Endothelial cell of umbilical vein (primary cell): Measurements from ENCODE around the gene CEP85L. TPM values are rescaled to one million over a fixed set of nuclear protein-coding genes. Genes with fewer than 3 reads are reported as not detected.

Experiments
- BruUV-seq: library from RNA; stranded (reverse); fragments of 400-500 nt; replicated peaks from 2 replicates; lab custom pipeline; 2021; lab: Mats Ljungman, UMichigan
- CTCF ChIA-PET: fragments of 300-600, 350-600 bp; sonication (Branson Sonifier 250); formaldehyde crosslinking; loops from one replicate; lab custom pipeline; 2021; ENCODE audit warnings: antibody characterized with exemption, inconsistent platforms; lab: Charles Lee
- POLR2A ChIA-PET: fragments of 300-600, 350-600 bp; sonication (Branson Sonifier 250); formaldehyde crosslinking; loops from one replicate; lab custom pipeline; 2021; ENCODE audit warnings: antibody characterized with exemption, inconsistent platforms; lab: Charles Lee
- DNase-seq: peaks from one replicate; pipeline ENCODE4 v3.0.0-alpha.2; 2011; ENCODE audit warnings: low read depth, low spot score
- FAIRE-seq: peaks from 2 replicates; lab custom pipeline; 2011; peaks lifted over from hg19 to GRCh38; lab: Jason Lieb, UNC
- H2AFZ ChIP-seq: 2 replicates; pipeline ENCODE4 v1.6.0; 2012; ENCODE audit warnings: low read depth, low read length, control low read depth, inconsistent platforms
- H3K27ac ChIP-seq: 2 replicates; pipeline ENCODE4 v1.5.1; 2011; ENCODE audit warnings: low read depth, mild to moderate bottlenecking, control low read depth, low read length, moderate library complexity; ENCODE audit not compliant: insufficient read depth
- H3K27me3 ChIP-seq, 2 experiments: 2 replicates each; pipeline versions ENCODE4 v1.6.0 to v1.6.1; 2011; ENCODE audit warnings: low read length in 2 of 2, mixed read lengths in 1 of 2; ENCODE audit not compliant: control insufficient read depth in 2 of 2, insufficient read depth in 2 of 2
- H3K36me3 ChIP-seq, 2 experiments: 2 replicates in 1 of 2; 3 replicates in 1 of 2; pipeline ENCODE4 v1.5.1; 2011; ENCODE audit warnings: low read length in 2 of 2, mild to moderate bottlenecking in 1 of 2, moderate library complexity in 1 of 2; ENCODE audit not compliant: control insufficient read depth in 2 of 2, insufficient read depth in 2 of 2; ENCODE audit errors: extremely low read depth in 1 of 2
- H3K4me1 ChIP-seq: 3 replicates; pipeline ENCODE4 v1.5.1; 2011; ENCODE audit warnings: mild to moderate bottlenecking, low read length; ENCODE audit not compliant: control insufficient read depth, insufficient read depth; ENCODE audit errors: extremely low read depth
- H3K4me2 ChIP-seq: 2 replicates; pipeline ENCODE4 v1.6.1; 2011; ENCODE audit warnings: low read length, control low read depth, mixed read lengths; ENCODE audit not compliant: insufficient read depth
- H3K4me3 ChIP-seq, 3 experiments: fragments of 200-600 bp in 1 of 3; sonication (generic), shearing (Covaris generic) in 1 of 3; replicated peaks in 1 of 3; 2 replicates each; pipeline ENCODE4 v1.5.1; 2011 to 2016; ENCODE audit warnings: control low read depth in 3 of 3, low read length in 3 of 3, mild to moderate bottlenecking in 2 of 3, inconsistent platforms in 1 of 3, low read depth in 1 of 3, moderate library complexity in 1 of 3; ENCODE audit not compliant: insufficient read depth in 1 of 3
- H3K79me2 ChIP-seq: 2 replicates; pipeline ENCODE4 v1.6.0; 2012; ENCODE audit warnings: low read length, inconsistent platforms; ENCODE audit not compliant: control insufficient read depth, insufficient read depth
- H3K9ac ChIP-seq: replicated peaks from 2 replicates; pipeline ENCODE3; 2011; ENCODE audit warnings: low read length, control low read depth; ENCODE audit not compliant: insufficient read depth; ENCODE audit errors: extremely low read depth
- H3K9me1 ChIP-seq: replicated peaks from 3 replicates; pipeline ENCODE4 v1.6.0; 2011; ENCODE audit warnings: mild to moderate bottlenecking, low read length; ENCODE audit not compliant: control insufficient read depth, insufficient read depth; ENCODE audit errors: extremely low read depth
- H3K9me3 ChIP-seq: replicated peaks from 2 replicates; pipeline ENCODE4 v1.5.1; 2012; ENCODE audit warnings: low read length, inconsistent platforms; ENCODE audit not compliant: control insufficient read depth, insufficient read depth
- H4K20me1 ChIP-seq: replicated peaks from 2 replicates; pipeline ENCODE3; 2011; ENCODE audit warnings: mild to moderate bottlenecking, low read length; ENCODE audit not compliant: control insufficient read depth, insufficient read depth; ENCODE audit errors: extremely low read depth
- EZH2 ChIP-seq: IDR thresholded peaks from 2 replicates; pipeline ENCODE4 v1.6.1; 2012; ENCODE audit warnings: borderline replicate concordance, low read depth, mild to moderate bottlenecking, moderate library complexity, low read length, inconsistent platforms; ENCODE audit not compliant: severe bottlenecking
- FOS ChIP-seq: IDR thresholded peaks from 2 replicates; pipeline ENCODE4 v1.6.1; 2011; ENCODE audit warnings: mild to moderate bottlenecking, low read length, moderate library complexity, borderline replicate concordance; ENCODE audit not compliant: insufficient read depth
- GATA2 ChIP-seq: IDR thresholded peaks from 2 replicates; pipeline ENCODE4 v1.7.0; 2011; ENCODE audit warnings: low read depth, mild to moderate bottlenecking, moderate library complexity, mixed read lengths, low read length; ENCODE audit not compliant: insufficient read length, insufficient read depth
- JUN ChIP-seq: IDR thresholded peaks from 2 replicates; pipeline ENCODE4 v1.6.1; 2011; ENCODE audit warnings: borderline replicate concordance, low read depth; ENCODE audit not compliant: insufficient read length, insufficient read depth
- MYC ChIP-seq: IDR thresholded peaks from one replicate; pipeline ENCODE4 v1.6.1; 2011; ENCODE audit warnings: mild to moderate bottlenecking, low read depth, low read length
- POLR2A ChIP-seq: IDR thresholded peaks from 2 replicates; pipeline ENCODE4 v1.6.1; 2012; ENCODE audit warnings: low read depth, mild to moderate bottlenecking, control low read depth, low read length
- POLR2AphosphoS5 ChIP-seq: IDR thresholded peaks from 2 replicates; pipeline ENCODE4 v1.6.1; 2012; ENCODE audit warnings: low read depth, mild to moderate bottlenecking, control low read depth, low read length, moderate library complexity; ENCODE audit not compliant: insufficient read depth
- dilution Hi-C: fragments of 300-500 bp; cut with MboI; formaldehyde crosslinking; loops from one replicate; pipeline ENCODE4 v1.15.0; 2019; ENCODE audit warnings: low sequenced_read_pairs; ENCODE audit not compliant: extremely low pct_ligation_motif_present
- intact Hi-C: fragments of 100-400 bp; cut with micrococcal nuclease; formaldehyde crosslinking; loops from one replicate; pipeline ENCODE4 v1.10.0; 2022
- polyA plus RNA-seq, 4 experiments: library from polyadenylated mRNA; depleted of rRNA in 3 of 4; stranded (reverse) in 3 of 4; unstranded in 1 of 4; fragments of >200 nt; gene quantifications; 2 replicates each; pipeline versions ENCODE4 v1.2.1 to v1.2.3, GENCODE V29; 2011 to 2012; ENCODE audit warnings: missing spikeins in 1 of 4
- total RNA-seq: library from RNA; stranded (reverse); gene quantifications from 2 replicates; pipeline ENCODE4 v1.2.3, GENCODE V29; 2021
- TF ChIP-seq, protein P1 (sequence below), 2 donors: IDR thresholded peaks; 1 replicate in 1 of 2; 2 replicates in 1 of 2; pipeline ENCODE4 v1.5.1; 2011; ENCODE audit warnings: low read length in 2 of 2, mild to moderate bottlenecking in 2 of 2, moderate library complexity in 2 of 2, control low read depth in 1 of 2, inconsistent platforms in 1 of 2, low read depth in 1 of 2; ENCODE audit not compliant: insufficient read depth in 1 of 2; ENCODE audit errors: extremely low read depth in 1 of 2
- TF ChIP-seq, protein P2 (sequence below): IDR thresholded peaks from 2 replicates; pipeline ENCODE4 v1.6.1; 2011; ENCODE audit not compliant: insufficient read depth, insufficient read length

The CEP85L gene
- total and polyA plus RNA-seq, 2 donors (not counting 3 experiments of a cell fraction or from before 2014, with no cell fraction given) = 1.8 to 9.2 TPM

DNA sequence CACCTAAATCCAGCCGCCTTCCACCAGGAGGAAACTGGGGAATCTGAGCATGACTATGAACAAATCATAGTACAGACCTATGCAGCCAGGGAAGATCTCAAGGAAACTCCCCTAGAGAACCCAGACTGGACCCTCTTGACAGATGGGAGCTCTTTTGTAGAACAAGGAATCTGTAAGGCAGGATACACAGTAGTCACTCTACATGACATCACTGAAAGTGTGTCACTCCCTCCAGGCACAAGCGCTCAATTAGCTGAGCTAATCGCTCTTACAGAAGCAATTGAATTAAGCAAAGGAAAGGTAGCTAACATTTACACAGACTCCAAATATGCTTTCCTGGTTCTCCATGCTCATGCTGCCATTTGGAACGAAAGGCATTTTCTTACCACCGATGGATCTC lies 66.5 kb downstream of the CEP85L start:
- dilution Hi-C loops = no loop called here

More for the DNA sequence above, 66.5 kb downstream of the CEP85L start:
- no peaks in the 10 kb centered on the region for H3K36me3 ChIP-seq
- FAIRE-seq = no peak
- DNase-seq = no peak
- ChIA-PET CTCF (interaction anchor here (0.8 kb wide), 1 partner anchor 300 kb away, joined by 3 read pairs; no protein-coding TSS in a partner anchor), POLR2A (no interaction called here)
- peaks cover 9% of the 10 kb centered on the region for H3K4me1 ChIP-seq
- H3K27me3 ChIP-seq = no peaks in the 10 kb centered on the region
- BruUV-seq = no TSS peak
- H2AFZ ChIP-seq = no peak overlapping the region
- TF ChIP-seq EZH2 (no peak), JUN (no peak), FOS (no peak), POLR2A (no peak), GATA2 (no peak), MYC (no peak), POLR2AphosphoS5 (no peak)
- TF ChIP-seq, protein P1, sequence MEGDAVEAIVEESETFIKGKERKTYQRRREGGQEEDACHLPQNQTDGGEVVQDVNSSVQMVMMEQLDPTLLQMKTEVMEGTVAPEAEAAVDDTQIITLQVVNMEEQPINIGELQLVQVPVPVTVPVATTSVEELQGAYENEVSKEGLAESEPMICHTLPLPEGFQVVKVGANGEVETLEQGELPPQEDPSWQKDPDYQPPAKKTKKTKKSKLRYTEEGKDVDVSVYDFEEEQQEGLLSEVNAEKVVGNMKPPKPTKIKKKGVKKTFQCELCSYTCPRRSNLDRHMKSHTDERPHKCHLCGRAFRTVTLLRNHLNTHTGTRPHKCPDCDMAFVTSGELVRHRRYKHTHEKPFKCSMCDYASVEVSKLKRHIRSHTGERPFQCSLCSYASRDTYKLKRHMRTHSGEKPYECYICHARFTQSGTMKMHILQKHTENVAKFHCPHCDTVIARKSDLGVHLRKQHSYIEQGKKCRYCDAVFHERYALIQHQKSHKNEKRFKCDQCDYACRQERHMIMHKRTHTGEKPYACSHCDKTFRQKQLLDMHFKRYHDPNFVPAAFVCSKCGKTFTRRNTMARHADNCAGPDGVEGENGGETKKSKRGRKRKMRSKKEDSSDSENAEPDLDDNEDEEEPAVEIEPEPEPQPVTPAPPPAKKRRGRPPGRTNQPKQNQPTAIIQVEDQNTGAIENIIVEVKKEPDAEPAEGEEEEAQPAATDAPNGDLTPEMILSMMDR (IDR thresholded peaks at IDR 0.05; ENCODE audit: extremely low read depth in 1 of 2, insufficient read depth in 1 of 2, low read depth in 1 of 2, low read length in 2 of 2) = no peak
- TF ChIP-seq, protein P2, sequence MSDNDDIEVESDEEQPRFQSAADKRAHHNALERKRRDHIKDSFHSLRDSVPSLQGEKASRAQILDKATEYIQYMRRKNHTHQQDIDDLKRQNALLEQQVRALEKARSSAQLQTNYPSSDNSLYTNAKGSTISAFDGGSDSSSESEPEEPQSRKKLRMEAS = no peak
- no peak overlapping the region for H3K4me3 ChIP-seq
- H3K9ac ChIP-seq = no peak overlapping the region
- H3K9me3 ChIP-seq = no peaks in the 10 kb centered on the region
- intact Hi-C loops = no loop called here
- H4K20me1 ChIP-seq = no peaks in the 10 kb centered on the region
- H3K27ac ChIP-seq = no peak overlapping the region
- H3K79me2 ChIP-seq = peaks cover 17% of the 10 kb centered on the region
- H3K4me2 ChIP-seq = no peak overlapping the region
- no peaks in the 10 kb centered on the region for H3K9me1 ChIP-seq
